HPDE6-E6E7 (cell line): Measurements from ENCODE around the gene RIMS1.

Source experiments
- DNase-seq: peaks from one replicate; pipeline ENCODE4 v3.0.0; 2011; ENCODE audit warnings: missing footprints; ENCODE audit errors: extremely low spot score

RIMS1 gene

DNA sequence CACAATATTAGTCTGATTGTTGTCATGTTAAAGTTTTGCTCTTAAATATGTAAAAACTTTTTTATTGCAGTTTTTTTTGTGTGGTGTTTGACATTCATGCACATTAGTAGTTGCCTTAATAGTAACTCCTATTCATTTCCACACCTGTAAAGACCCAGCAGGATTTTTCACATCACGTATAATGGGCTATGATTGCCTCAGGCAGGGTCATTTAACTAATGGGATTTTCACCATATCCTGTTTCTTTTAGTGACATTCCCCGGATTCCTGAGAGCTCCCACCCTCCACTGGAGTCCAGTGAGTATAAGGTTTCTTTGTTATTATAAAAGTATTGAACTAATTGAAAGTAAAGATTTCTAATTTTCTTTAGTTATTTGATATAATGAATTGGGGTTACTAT, 359.2 kb downstream of the RIMS1 start:
- DNase-seq: no peak

DNA sequence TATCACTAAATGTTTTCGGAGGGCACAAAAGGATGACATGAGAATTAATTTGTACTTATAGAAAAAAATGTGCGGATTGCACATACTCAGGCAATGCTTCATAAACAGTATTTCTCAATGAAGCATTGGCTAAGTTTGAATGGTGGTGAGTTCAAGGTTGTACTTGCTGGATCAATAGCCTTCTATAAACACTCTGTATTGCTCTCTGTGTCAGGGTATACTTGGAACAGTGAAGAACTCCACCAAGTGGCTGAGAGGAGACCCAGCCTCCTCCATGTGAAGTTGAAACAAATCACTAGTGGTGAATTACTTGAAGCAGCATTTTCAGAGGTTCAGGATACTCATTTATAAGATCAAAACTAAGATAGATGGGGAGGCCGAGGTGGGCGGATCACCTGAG, 360.6 kb downstream of the RIMS1 start:
- DNase-seq: peak; percentile 10

DNA sequence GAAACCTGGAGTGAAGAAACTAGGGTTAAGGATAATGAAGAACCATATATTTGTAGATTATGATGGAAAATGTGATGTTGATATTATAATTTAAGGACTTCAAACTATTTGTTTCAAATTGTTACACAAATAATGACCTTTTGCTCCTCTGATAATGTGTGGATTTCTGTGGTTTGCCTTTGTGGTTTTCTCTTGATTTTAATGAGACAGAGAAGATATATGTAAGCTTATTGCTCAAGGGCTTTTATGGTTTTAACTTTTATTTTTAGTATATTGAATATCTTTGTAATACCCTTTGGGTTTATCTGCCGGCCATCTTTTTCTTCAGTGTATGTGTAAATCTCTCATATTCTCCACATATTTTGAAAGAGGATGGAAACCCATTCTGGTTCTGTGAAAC, 362.3 kb downstream of the RIMS1 start:
- DNase-seq: no peak

DNA sequence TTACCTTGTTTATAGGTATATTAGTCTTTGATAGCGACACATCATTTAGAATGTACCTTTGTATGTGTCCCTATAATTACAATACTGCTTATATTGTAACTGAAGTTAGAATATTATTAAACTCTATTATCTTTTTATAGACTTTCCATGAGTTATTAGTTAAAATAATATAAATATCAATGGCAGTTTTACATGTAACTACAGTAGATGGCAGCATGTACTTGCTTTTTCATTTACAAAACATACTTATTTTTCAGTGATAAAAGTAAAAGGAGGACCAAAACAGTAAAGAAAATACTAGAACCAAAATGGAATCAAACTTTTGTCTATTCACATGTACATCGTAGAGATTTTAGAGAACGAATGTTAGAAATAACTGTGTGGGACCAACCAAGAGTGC, 364.3 kb downstream of the RIMS1 start:
- DNase-seq: no peak

DNA sequence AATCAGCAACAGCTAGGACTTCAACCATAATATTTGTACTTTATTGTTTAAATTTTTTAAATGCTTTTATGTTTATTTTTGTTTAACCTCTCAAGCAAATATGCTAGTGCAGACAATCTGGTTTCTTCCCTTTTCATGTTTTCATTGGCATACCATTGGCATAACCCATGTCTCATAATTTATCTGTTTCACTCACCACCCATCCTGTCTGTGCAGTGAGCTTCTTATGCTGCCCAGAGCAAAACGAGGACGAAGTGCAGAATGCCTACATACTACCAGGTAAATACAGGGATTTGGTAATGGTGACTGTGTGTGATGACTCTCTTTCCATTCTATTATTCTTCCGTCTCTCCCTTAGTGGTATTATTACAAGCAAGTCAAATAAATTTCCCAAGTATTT, 374.1 kb downstream of the RIMS1 start:
- no peak for DNase-seq

DNA sequence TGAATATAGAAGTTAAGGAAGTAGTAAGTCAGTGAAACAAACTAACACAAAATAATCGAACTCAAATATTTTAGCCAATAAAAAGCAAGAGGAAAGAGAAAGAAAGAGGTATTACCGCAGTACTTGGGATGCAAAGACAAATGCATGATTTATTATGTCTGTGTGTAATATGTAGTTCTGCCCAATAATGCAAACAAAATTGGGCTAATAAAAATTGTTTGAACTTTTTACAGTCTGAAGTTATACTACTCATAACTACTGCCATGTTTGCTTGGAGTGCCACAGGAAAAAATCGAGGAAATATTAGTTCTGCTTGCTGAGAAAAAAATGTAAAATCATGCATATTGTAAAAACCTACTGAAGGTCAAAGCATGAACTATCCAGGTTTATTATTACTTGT, 375.2 kb downstream of the RIMS1 start:
- DNase-seq: no peak

DNA sequence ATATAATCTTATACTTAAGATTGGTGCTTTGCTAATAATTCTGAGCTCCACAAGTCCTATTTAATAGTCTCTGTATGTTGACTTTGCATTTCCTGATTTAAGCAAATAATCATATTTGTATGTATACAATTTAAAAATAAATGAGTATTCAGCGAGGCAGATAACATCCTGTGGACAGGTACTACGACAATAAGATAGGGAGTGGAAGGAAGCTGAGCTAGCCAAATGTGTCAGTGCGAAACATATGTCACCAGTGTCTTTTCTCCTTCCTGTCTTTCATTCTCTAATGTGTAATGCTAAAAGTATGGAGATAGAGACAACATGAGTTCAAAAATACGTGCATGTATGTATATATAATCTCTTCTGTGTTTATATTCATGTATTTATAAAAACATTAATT, 375.9 kb downstream of the RIMS1 start:
- no peak for DNase-seq

DNA sequence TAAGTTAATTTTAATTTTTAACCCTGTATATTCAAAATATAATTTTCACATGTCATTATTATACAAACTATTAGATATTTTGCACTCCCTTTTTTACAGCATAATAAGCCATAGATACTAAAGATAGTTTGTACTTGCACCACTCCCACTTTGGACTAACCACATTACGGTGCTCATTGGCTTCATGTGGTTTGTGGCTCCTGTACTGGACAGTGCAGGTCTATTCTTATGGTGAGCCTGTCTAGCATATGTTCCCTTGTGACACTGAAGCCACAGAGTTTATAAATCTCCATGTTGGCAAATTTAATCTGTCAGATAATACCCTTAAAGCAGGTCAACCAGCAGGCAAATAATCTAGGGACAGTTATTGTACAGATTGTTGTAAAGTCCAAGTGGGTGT, 381.1 kb downstream of the RIMS1 start:
- no peak for DNase-seq

DNA sequence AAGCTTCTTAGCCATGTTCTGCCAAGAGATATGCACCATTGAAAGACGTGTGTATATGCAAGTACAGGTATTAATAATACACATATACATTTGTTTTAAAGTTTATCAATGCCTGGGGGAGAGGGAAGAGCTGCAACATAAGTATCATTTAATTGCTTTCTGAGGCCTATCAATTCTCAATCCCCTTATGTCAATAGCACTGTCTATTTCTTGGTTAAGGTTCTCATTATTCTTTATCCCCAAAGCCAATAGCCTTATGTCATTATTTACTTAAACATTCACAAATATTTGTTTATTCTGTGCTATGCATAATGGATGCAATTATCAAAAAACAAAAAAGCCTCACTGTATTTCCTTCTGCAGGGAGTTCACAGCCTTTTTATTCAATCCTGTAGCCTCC, 385.2 kb downstream of the RIMS1 start:
- DNase-seq: no peak

DNA sequence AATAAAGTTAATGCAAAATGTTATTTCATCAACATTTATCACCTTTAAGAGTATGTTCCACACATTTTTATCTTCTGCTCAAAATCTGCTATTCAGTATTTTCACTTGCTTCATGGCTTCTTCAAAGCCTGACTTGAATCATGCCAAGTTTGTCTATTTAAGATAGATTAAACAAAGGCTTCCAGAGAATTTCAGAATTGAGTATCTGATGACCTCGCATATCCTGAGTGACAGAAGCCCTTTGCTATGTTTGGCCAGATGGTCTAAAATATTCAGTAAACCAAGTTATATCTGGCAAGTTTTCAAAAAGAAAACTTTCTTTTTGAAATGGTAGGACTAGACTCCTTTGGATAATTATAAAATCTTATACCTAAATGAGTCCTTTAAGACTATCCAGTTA, 386.6 kb downstream of the RIMS1 start:
- no peak for DNase-seq

DNA sequence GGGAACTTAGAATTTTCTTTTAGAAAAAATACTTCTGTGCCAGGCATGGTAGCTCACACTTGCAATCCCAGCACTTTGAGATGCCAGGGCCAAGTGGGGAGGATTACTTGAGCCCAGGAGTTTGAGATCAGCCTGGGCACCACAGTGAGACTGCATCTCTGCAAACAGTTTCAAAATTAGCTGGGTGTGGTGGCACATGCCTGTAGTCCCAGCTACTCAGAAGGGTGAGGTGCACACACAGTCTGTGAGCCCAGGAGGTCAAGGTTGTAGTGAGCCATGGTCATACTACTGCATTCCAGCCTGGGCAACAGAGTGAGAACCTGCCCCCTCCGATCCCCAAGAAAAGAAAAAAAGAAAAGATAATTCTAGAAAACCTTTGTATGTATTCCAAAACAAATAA, 389.5 kb downstream of the RIMS1 start:
- no peak for DNase-seq

DNA sequence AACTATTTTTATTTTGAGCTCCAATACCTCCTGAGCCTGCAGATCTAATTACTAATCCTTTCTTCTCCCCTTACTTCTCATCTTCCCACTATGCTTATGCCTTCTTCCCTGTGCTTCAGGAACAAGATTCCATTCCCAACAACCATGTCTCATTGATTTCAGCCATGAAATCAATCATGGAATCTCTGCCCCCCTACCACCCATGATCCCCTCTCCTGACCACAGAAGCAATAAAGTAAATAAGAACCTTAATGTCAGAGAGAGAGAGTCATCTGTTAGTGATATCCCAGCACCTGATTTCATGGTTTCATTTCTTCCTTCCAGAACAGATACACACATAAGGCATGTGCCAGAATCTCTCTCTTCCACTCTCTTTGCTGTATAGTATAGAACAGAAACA, 395.9 kb downstream of the RIMS1 start:
- DNase-seq: no peak

DNA sequence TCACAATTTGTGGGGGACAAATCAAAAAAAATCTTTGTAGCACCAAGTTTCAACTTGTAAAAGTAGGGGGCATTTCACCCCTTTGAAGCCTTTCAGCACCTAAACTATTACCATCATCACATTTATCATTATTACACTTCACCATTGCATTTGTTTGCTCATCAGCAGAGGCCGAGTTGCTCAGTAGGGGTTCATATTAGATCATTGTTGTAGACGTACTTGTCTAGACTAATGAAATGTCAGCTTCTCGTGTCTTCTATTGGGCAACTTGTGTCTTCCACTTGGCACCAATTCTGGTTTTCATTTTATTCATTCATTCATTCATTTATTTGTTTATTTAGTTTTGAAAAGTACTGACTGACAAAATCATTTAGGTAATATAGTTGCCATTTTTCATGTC, 397.2 kb downstream of the RIMS1 start:
- no peak for DNase-seq

DNA sequence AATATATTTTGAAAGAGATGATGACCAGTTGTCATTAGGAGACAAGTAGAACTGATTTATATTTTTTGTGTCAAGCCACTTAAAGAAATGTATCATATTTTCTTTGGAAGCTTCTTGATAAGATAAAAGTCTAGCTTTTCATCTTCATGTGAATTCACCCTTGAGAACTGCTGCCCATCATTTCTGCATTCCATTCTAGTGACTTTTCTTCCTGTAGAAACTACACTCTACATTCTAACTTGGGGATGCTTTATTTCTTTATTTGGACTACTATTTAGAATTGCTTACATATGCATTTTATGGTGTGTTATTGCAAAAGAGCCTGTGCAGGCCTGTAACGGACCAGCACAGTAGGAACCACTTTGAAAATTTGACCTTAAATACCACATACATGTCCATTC, 400.6 kb downstream of the RIMS1 start:
- DNase-seq: peak; percentile 1

DNA sequence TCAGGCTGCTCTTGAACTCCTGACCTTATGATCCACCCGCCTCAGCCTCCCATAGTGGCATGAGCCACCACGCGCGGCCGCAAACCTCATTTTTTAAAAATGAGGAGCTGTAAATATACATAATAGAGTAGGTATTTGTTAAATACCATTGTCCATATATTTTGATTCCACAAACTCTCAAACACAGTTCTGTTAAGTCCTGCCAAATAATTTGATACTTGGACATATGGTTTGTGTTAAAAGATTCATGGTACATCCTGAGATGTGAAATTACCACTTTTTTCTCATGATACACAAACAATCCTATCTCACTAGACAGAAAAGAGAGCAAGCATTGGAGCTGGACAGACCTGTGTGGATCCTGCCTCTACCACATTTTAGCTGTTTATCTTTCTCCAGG, 401.5 kb downstream of the RIMS1 start:
- DNase-seq: no peak

DNA sequence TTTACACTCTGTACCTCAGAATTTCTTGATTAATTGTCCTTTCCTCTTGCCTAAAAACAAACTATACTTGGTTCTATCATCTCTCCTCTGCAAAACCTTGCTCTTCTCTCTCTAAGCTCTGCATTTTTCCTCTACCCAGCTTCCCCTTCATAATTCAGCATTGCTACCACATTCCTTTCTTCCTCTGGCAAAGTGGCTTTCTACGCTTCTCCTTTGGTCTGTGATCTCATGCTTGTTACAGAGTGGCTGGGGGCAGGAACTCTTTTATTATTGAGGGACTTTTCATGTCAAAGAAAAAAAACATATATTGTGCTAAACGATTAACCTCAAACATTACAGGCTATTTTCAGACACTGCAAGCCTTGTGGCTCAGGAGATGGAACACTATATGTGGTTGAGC, 402.2 kb downstream of the RIMS1 start:
- DNase-seq: no peak

DNA sequence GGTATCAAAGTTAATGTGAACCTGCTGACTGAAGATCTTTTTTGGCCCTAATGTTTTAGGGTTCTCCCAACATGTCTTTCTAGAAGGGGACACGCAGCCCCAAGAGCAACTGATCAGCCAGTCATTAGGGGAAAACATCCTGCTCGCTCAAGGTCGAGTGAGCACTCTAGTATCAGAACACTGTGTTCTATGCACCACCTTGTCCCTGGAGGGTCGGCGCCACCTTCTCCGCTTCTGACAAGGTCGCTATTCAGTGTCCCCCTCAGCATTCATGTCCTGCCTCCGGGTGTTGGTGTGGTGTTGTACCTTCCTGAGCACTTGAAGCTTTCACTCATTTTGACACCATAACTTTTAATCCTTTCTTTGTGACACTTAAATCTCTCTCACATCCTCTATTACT, 404.3 kb downstream of the RIMS1 start:
- no peak for DNase-seq

DNA sequence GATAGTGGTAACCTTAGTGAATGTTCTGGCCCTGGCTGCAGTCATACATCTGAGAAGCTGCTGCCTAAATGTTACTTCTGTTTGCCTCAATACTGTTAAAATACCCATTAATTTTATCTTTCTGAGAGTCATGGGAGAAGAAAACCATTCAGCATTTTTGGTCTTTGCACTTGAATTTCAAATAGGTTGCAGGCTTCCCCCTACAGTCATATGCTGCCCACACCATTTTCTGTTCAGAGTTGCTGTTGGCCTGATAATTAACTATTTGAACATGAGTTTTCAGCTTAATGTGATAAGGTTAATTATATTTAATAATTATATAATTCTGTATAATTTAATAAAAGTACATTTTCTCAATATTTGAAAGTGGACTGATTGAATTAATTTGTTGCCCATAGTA, 410.0 kb downstream of the RIMS1 start:
- DNase-seq: no peak

DNA sequence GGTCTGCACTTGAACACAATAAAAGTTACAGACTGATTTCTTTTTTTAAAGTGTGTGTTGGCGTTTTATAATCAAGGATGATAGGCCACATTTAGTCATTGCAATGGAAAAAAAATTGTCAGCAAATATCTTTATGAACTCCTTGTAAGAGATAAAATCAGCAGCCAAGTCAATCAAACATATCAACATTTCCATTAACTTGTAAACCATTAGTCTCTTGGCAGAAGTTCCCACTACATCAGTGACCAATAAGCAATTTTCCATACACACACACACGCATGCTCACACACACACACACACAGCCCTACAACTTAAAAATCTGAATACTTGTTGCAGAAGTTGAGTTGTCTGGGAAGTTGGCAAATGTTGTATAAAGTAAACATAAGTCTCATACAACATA, 419.6 kb downstream of the RIMS1 start:
- DNase-seq: no peak

DNA sequence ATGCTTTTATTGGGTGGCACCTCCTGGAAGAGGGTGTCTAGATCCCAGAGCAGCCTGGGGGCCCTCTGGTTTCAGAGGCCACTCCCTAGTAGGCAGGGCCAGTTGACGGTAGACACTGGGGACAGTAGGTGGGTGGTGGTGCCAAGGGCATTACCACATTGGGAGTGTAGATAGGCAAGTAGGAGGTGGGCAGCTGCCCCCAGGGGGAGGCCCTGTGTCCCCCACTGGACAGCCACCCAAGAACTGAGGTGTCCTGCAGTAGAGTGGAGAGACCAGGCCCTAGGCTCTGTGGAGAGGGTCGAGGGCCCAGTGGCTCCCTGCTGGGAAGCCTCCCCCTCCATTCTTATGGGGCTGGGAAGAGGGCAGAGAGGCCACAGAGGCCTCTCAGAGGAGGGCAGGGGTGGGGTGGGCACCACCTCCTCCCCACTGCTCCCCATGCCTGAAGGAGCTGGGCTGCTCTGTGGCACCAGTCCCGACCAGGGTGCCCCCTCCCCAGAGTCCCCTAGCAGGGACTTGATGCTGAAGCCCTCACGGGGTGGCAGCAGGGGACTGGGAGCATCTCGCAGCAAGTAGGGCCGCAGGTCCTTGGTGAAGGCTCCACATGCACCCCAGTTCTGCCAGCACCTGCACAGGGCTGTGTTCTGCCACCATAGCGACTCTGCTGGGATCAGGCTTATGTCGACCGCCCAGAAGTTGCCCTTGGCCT, 430.5 kb downstream of the RIMS1 start:
- DNase-seq: no peak

DNA sequence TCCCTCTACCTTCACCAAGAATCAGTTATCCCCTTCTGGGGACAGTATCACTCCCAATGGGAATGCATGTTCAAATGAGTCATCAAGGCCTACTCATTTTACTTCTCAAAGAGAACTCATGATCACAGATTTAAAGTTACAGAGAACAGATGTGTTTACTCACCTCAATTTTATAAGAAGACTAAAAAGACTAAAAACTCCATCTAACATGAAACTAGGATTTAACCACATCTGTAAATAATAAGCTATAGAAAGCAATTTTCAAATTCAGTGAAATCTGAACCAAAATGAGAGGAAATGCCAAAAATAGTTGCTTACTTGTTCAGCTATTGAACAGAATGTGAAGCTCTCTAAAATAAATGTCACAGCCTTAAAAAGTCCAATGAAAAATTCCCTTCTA, 435.4 kb downstream of the RIMS1 start:
- no peak for DNase-seq

DNA sequence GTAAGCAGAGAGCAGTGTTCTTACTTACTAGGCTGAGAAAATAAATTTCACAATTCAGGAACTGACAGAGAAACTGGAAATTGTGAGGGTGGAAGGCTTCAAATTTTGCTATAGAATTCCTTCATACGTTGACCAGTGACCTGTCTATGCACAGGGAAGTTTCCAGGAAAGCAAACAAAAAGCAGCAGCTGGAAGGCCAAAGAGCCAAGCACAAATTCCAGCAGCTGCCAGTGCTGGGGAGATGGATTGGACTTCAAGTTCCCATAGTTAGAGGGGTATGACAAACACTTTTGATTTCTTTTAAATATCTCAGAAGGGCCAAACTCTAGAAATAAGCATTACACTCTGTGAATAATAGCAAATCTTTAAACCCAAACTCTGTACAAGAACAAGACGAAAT, 436.4 kb downstream of the RIMS1 start:
- no peak for DNase-seq

DNA sequence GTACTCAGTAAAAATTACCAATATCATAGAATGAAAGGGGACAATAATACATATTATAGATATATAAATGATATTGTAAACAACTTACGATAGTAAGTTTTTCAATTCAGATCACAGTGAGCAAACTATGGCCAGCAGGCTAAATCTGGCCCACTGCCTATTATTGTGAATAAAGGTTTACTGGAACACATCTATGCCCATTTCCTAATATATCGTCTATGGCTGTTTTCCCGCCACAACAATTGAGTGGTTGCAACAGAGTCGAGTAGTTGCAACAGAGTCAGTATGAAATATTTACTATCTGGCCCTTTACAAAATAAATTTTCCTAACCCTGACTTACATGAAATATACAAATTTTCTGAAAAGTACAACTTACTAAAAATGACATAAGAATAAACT, 438.2 kb downstream of the RIMS1 start:
- DNase-seq: no peak

DNA sequence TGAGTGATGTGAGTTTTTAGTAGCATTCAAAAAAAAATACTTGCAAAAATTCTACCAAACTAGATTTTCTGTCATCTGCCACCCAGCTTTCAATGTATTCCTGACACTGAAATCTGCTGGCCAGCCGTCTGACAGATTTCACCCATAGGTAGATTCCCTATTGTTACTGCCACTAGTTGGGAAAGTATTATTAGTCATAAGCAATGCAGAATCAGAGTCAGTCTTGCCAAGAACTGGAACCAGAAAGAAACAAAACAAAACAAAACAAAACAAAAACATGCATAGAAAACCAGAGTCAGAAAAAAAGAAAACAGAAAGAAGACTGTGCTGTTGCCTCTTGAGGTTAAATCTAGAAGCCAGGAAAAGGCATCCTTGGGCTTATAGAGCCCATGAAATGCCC, 442.4 kb downstream of the RIMS1 start:
- DNase-seq: peak; percentile 2
